Common myeloid progenitor, CD34-positive (primary cell): ENCODE data around the gene TMEM51. TPM values are rescaled to one million over a fixed set of nuclear protein-coding genes. Genes with fewer than 3 reads are reported as not detected.

ENCODE experiments used
- CTCF ChIA-PET: fragments of 350-600 bp; sonication (Branson Sonifier 250); formaldehyde crosslinking; loops from one replicate; lab custom pipeline; 2021; ENCODE audit warnings: antibody characterized with exemption; lab: Charles Lee
- POLR2A ChIA-PET: fragments of 350-600 bp; sonication (Branson Sonifier 250); formaldehyde crosslinking; loops from one replicate; lab custom pipeline; 2021; ENCODE audit warnings: antibody characterized with exemption; lab: Charles Lee
- DNase-seq, 3 donors: peaks; one replicate each; pipeline versions ENCODE4 v3.0.0 to v3.0.0-alpha.2; 2013
- H3K27ac ChIP-seq, 2 experiments: 1 replicate in 1 of 2; 2 replicates in 1 of 2; pipeline ENCODE4 v1.7.0; 2013; ENCODE audit warnings: inconsistent platforms in 2 of 2, low read length in 2 of 2, mild to moderate bottlenecking in 2 of 2, low read depth in 1 of 2, moderate library complexity in 1 of 2; ENCODE audit not compliant: severe bottlenecking in 2 of 2, insufficient read depth in 1 of 2, poor library complexity in 1 of 2
- H3K27me3 ChIP-seq, 5 experiments: replicated peaks in 2 of 5; 1 replicate in 3 of 5; 2 replicates in 2 of 5; pipeline versions ENCODE4 v1.6.1 to v1.7.0; 2013; ENCODE audit warnings: low read length in 4 of 5, mild to moderate bottlenecking in 2 of 5, moderate library complexity in 2 of 5, inconsistent platforms in 1 of 5; ENCODE audit not compliant: insufficient read depth in 5 of 5, control insufficient read depth in 4 of 5
- H3K36me3 ChIP-seq, 4 experiments: 1 replicate in 2 of 4; 2 replicates in 2 of 4; pipeline versions ENCODE4 v1.6.1 to v1.7.0; 2013; ENCODE audit warnings: low read length in 3 of 4, control low read depth in 1 of 4, mild to moderate bottlenecking in 1 of 4; ENCODE audit not compliant: control insufficient read depth in 4 of 4, insufficient read depth in 4 of 4
- H3K4me1 ChIP-seq, 4 experiments: 1 replicate in 3 of 4; 2 replicates in 1 of 4; pipeline versions ENCODE4 v1.6.1 to v1.7.1; 2013; ENCODE audit warnings: low read length in 3 of 4, mild to moderate bottlenecking in 3 of 4, control low read depth in 1 of 4, inconsistent platforms in 1 of 4, moderate library complexity in 1 of 4; ENCODE audit not compliant: control insufficient read depth in 4 of 4, insufficient read depth in 4 of 4; ENCODE audit errors: control extremely low read depth in 1 of 4
- H3K4me3 ChIP-seq, 7 experiments: 1 replicate in 4 of 7; 2 replicates in 3 of 7; pipeline versions ENCODE4 v1.5.1 to v1.7.0; 2013; ENCODE audit warnings: mild to moderate bottlenecking in 7 of 7, low read length in 6 of 7, moderate library complexity in 6 of 7, inconsistent platforms in 2 of 7, low read depth in 2 of 7, control low read depth in 1 of 7; ENCODE audit not compliant: insufficient read depth in 4 of 7, control insufficient read depth in 1 of 7; ENCODE audit errors: extremely low read depth in 1 of 7
- H3K9me3 ChIP-seq, 5 experiments: 1 replicate in 4 of 5; 2 replicates in 1 of 5; pipeline versions ENCODE4 v1.6.1 to v1.7.1; 2013; ENCODE audit warnings: low read length in 4 of 5, mild to moderate bottlenecking in 2 of 5, inconsistent platforms in 1 of 5, low read depth in 1 of 5, moderate library complexity in 1 of 5; ENCODE audit not compliant: control insufficient read depth in 4 of 5, insufficient read depth in 2 of 5; ENCODE audit errors: control extremely low read depth in 1 of 5
- WGBS: methylation state at CpG from one replicate; pipeline ENCODE4 v1.1.5; 2013; ENCODE audit not compliant: insufficient coverage; 5-methylcytosine and 5-hydroxymethylcytosine counted together
- polyA plus RNA-seq: library from polyadenylated mRNA; unstranded; fragments of 120-200 nt; gene quantifications from one replicate; pipeline ENCODE4 v1.2.1, GENCODE V29; 2013

Gene TMEM51
- 0.74 TPM for polyA plus RNA-seq

DNA sequence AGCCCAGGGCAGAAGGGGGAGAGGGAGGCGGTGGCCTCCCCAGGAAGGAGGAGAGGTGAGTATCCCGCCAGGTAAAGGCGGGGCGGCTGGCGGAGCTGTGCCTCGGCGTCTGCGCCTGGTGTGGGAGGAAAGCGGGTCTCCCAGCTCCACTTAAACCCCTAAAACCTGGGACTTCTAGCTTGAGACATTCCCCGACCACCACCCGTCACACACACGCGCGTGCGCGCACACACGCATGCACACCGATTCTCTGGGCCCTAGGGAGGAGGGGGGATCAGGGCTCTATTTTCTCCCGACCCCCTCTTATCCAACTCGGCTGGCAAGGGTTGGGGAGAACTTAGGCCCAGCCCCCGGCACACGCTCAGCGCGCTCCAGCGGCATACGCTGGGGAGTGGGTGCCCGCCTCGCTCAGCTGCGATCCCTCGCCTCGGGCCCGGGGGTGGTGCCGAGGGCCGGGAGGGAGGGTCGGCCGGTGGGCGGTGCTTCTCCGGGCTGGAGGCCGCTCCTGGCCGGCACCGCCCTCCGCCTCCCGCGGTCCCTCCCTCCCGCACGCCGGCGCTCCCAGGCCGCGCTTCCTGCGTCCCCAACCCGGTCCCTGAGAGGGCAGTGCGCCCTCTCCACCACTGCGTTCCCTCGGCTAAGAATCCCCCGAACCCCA lies at the start of gene TMEM51:
Gene TMEM51 (plus strand): TSS at position 564 of the 658 bp plus-strand sequence. CDS start 61,341 bp downstream, outside the sequence.
- H3K27ac ChIP-seq, result no peak within 1 kb of the TSS
- peak in 1 of 3 donors; percentile 57 for DNase-seq

DNA sequence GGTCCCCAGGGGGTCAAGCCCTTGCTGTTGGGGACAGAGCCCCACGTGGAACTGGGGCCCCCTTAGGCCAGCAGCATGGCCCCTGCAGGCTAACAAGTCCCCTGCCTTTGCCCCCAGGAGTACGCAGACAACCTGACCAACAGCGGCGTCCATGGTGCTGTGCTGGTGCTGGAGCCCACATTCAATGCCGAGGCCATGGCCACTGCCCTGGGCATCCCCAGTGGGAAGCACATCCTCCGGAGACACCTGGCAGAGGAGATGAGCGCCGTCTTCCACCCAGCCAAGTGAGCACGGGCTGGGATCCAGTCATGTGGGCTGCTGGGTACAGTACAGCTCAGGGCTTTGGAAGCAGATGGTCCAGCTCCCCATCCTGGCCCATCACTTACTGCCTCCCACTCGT lies 49.6 kb upstream of the TMEM51 start:
- CTCF ChIA-PET, result interaction anchor here (1.2 to 1.3 kb wide), 2 partner anchors 17 to 39 kb away, joined by 4 read pairs; no protein-coding TSS in a partner anchor
- POLR2A ChIA-PET, result no interaction called here
- no peaks in the 10 kb centered on the region for H3K36me3 ChIP-seq
- H3K9me3 ChIP-seq, result peaks cover 0 to 6% (median 0%) of the 10 kb centered on the region in 5 experiments
- H3K4me1 ChIP-seq, result peaks cover 0 to 19% (median 15%) of the 10 kb centered on the region in 4 experiments
- no peak overlapping the region for H3K27ac ChIP-seq
- H3K4me3 ChIP-seq, result no peak overlapping the region
- DNase-seq, result no peak
- peaks cover 0 to 16% (median 0%) of the 10 kb centered on the region in 5 experiments for H3K27me3 ChIP-seq
- 89% methylated on average over 9 of the region's 10 CpGs for WGBS

More for the DNA sequence above, at the start of gene TMEM51:
- 0% methylated on average over 27 of the region's 56 CpGs for WGBS
- POLR2A ChIA-PET, result interaction anchor here (0.7 to 1.4 kb wide), 2 partner anchors 11 to 25 kb away, joined by 3 to 4 read pairs; no protein-coding TSS in a partner anchor
- Histone ChIP-seq H3K36me3 (no peaks in the 10 kb centered on the region), H3K4me1 (peaks cover 0 to 59% (median 42%) of the 10 kb centered on the region in 4 experiments), H3K27me3 (peaks cover 0 to 36% (median 13%) of the 10 kb centered on the region in 5 experiments), H3K4me3 (peak within 1 kb of the TSS; percentile 34 to 77 (median 71)), H3K9me3 (no peaks in the 10 kb centered on the region)
- CTCF ChIA-PET, result interaction anchor here (1.0 to 9.8 kb wide), 18 partner anchors 11 to 130 kb away, joined by 3 to 111 read pairs (median 4); no protein-coding TSS in a partner anchor

DNA sequence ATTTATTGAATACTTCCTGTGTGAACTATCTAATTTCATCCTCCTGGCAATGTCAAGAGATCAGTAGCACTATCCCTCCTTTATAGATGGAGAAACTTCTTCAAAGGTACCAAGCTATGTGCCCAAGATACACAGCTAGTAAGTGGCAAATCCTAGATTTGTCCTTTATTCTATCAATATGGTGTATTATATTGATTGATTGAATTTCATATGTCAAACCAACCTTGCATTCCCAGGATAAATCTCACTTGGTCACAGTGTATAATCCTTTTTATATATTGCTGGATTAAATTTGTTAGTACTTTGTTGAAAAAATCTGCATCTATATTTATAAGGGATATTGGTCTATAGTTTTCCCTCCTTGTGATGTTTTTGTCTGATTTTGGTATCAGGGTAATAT lies 48.8 kb upstream of the TMEM51 start:
- POLR2A ChIA-PET, result no interaction called here
- Histone ChIP-seq H3K36me3 (no peaks in the 10 kb centered on the region), H3K27me3 (peaks cover 0 to 16% (median 0%) of the 10 kb centered on the region in 5 experiments), H3K9me3 (peaks cover 0 to 6% (median 0%) of the 10 kb centered on the region in 5 experiments), H3K4me3 (no peak overlapping the region), H3K4me1 (peaks cover 0 to 19% (median 15%) of the 10 kb centered on the region in 4 experiments), H3K27ac (no peak overlapping the region)
- DNase-seq, result no peak
- CTCF ChIA-PET, result interaction anchor here (0.9 to 1.5 kb wide), 4 partner anchors 12 to 167 kb away, joined by 3 to 4 read pairs (median 4); no protein-coding TSS in a partner anchor

DNA sequence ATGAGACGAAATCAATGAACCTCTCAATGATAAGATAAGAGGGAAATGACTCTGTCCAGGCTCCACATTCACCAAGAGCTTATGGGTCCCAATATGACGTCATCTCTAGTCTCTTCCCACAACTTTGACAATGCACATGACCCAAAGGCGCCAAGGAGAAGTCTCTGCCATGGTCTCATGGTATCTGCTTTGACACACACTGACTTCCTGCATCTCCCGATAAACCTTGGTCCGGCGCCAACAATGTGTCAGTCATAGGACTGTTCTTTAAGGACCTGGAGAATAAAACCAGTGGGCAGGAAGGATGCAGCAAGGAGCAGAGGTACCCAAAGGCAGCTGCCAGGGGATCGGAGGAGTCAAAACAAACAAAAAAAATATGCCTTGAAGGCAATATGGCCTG lies 46.9 kb upstream of the TMEM51 start:
- CTCF ChIA-PET, result interaction anchor here (1.6 kb wide), 1 partner anchor 198 kb away, joined by 5 read pairs; no protein-coding TSS in a partner anchor
- 28% methylated on average over 6 of the region's 7 CpGs for WGBS
- peak; percentile 69 to 87 (median 83) for DNase-seq

DNA sequence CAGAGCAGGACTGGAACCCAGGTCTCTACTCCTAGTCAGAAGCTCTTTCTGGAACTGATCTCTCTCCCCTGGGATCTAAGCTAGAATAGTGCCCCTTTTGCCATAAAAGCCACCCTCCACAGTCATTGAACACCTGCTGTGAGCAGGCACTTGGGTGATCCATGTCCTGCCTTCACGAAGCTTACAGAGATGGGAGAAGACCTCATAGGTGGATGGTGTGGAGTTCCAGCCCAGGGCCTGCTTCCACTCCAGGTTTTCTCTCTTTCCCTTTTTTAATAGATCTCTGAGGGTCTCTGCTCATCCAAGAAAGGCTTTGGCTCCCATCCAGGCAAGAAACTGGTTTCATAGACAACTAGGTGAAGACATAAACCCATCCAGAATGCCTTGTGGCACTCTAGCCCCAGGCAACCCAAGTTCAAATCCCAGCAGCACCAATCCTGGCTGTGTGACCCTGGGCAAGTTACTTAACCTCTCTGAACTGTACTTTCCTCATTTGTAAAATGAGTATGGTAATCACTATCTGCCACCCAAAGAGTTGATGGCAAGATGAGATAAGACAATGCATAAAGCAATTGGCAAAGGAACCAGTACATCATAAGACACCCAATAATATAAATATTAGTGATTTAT lies 46.4 kb upstream of the TMEM51 start:
- Histone ChIP-seq H3K36me3 (no peaks in the 10 kb centered on the region), H3K27ac (no peak overlapping the region), H3K27me3 (no peaks in the 10 kb centered on the region), H3K4me3 (no peak overlapping the region), H3K9me3 (peaks cover 0 to 6% (median 0%) of the 10 kb centered on the region in 5 experiments), H3K4me1 (peaks cover 0 to 15% (median 12%) of the 10 kb centered on the region in 4 experiments)
- no CpG with 5 or more reads among the region's 1 CpG for WGBS
- ChIA-PET CTCF (interaction anchor here (1.6 kb wide), 1 partner anchor 197 kb away, joined by 5 read pairs; no protein-coding TSS in a partner anchor), POLR2A (no interaction called here)
- DNase-seq, result no peak

More for the DNA sequence above, 46.9 kb upstream of the TMEM51 start:
- H3K27ac ChIP-seq, result no peak overlapping the region
- POLR2A ChIA-PET, result interaction anchor here (0.6 kb wide), 1 partner anchor 399 kb away, joined by 3 read pairs; no protein-coding TSS in a partner anchor
- peaks cover 0 to 10% (median 7%) of the 10 kb centered on the region in 4 experiments for H3K4me1 ChIP-seq
- H3K36me3 ChIP-seq, result no peaks in the 10 kb centered on the region
- peaks cover 0 to 6% (median 0%) of the 10 kb centered on the region in 5 experiments for H3K9me3 ChIP-seq
- H3K27me3 ChIP-seq, result peaks cover 0 to under 1% (median 0%) of the 10 kb centered on the region in 5 experiments
- no peak overlapping the region for H3K4me3 ChIP-seq

DNA sequence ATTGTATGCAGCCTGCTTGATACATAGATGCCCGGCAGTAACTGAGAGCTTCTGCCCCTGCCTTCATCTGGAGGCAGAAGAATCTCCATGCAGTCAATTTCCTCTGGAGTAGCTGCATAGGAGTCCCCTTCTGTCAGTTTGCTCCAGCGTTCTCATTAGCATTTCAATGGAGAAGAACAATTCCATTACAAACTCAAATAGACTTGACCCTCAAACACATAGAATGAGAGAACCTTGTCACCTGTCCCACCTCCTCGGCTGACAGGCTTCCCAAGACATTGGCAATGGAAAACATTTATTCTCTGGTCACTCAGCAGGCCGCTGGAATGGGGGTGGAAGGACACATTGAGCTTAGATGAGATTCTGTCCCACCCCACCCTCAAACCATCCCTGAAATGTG lies 45.6 kb upstream of the TMEM51 start:
- no peak for DNase-seq
- H3K9me3 ChIP-seq, result peaks cover 0 to 6% (median 0%) of the 10 kb centered on the region in 5 experiments
- 69% methylated on average over 2 of the region's 4 CpGs for WGBS
- H3K4me3 ChIP-seq, result no peak overlapping the region
- H3K4me1 ChIP-seq, result peaks cover 0 to 22% (median 17%) of the 10 kb centered on the region in 4 experiments
- POLR2A ChIA-PET, result no interaction called here
- no peaks in the 10 kb centered on the region for H3K27me3 ChIP-seq
- CTCF ChIA-PET, result interaction anchor here (0.7 to 1.3 kb wide), 2 partner anchors 8 to 45 kb away, joined by 3 to 4 read pairs; partner anchors contain the start of gene TMEM51
- H3K27ac ChIP-seq, result no peak overlapping the region
- no peaks in the 10 kb centered on the region for H3K36me3 ChIP-seq
